WTC11 (cell line): ENCODE data around the gene KDF1.

Experiments used
- CBFB ChIP-seq: sonication (generic); formaldehyde crosslinking; IDR thresholded peaks from 2 replicates; pipeline ENCODE4 v1.8.1; 2022; ENCODE audit warnings: mild to moderate bottlenecking, low read depth, missing genetic modification reagents
- ESRRA ChIP-seq: sonication (generic); formaldehyde crosslinking; IDR thresholded peaks from 2 replicates; pipeline ENCODE4 v1.8.1; 2022; ENCODE audit warnings: mild to moderate bottlenecking, missing genetic modification reagents, borderline replicate concordance
- JUN ChIP-seq: sonication (generic); formaldehyde crosslinking; IDR thresholded peaks from 2 replicates; pipeline ENCODE4 v1.8.0; 2023; ENCODE audit warnings: mild to moderate bottlenecking, missing genetic modification reagents
- MXD4 ChIP-seq: fragments of 250-450 bp; sonication (Bioruptor Pico); IDR thresholded peaks from 2 replicates; pipeline ENCODE4 v1.8.0; 2021; ENCODE audit warnings: mild to moderate bottlenecking, moderate library complexity, borderline replicate concordance
- RELA ChIP-seq: sonication (generic); formaldehyde crosslinking; IDR thresholded peaks from 2 replicates; pipeline ENCODE4 v1.8.1; 2022; ENCODE audit warnings: missing genetic modification reagents, mild to moderate bottlenecking, borderline replicate concordance
- TF ChIP-seq, protein P1 (sequence below): fragments of 200-600 bp; IDR thresholded peaks from 2 replicates; pipeline ENCODE4 v1.8.0; 2022; ENCODE audit warnings: antibody characterized with exemption
- TF ChIP-seq, protein P2 (sequence below): sonication (generic); formaldehyde crosslinking; IDR thresholded peaks from 2 replicates; pipeline ENCODE4 v1.8.1; 2022; ENCODE audit warnings: low read depth, missing genetic modification reagents, borderline replicate concordance
- TF ChIP-seq, protein P3 (sequence below): sonication (generic); formaldehyde crosslinking; IDR thresholded peaks from 2 replicates; pipeline ENCODE4 v1.8.1; 2023; ENCODE audit warnings: mild to moderate bottlenecking, missing genetic modification reagents, moderate library complexity
- TF ChIP-seq, protein P4 (sequence below): sonication (generic); formaldehyde crosslinking; IDR thresholded peaks from 2 replicates; pipeline ENCODE4 v1.8.1; 2023; ENCODE audit warnings: mild to moderate bottlenecking, missing genetic modification reagents, moderate library complexity
- TF ChIP-seq, protein P5 (sequence below): sonication (generic); formaldehyde crosslinking; conservative IDR thresholded peaks from 2 replicates; pipeline ENCODE4 v1.8.1; 2023; ENCODE audit warnings: mild to moderate bottlenecking, low read depth, missing genetic modification reagents, moderate library complexity
- TF ChIP-seq, protein P6 (sequence below): sonication (generic); formaldehyde crosslinking; IDR thresholded peaks from 2 replicates; pipeline ENCODE4 v1.8.0; 2023; ENCODE audit warnings: mild to moderate bottlenecking, missing genetic modification reagents

DNA sequence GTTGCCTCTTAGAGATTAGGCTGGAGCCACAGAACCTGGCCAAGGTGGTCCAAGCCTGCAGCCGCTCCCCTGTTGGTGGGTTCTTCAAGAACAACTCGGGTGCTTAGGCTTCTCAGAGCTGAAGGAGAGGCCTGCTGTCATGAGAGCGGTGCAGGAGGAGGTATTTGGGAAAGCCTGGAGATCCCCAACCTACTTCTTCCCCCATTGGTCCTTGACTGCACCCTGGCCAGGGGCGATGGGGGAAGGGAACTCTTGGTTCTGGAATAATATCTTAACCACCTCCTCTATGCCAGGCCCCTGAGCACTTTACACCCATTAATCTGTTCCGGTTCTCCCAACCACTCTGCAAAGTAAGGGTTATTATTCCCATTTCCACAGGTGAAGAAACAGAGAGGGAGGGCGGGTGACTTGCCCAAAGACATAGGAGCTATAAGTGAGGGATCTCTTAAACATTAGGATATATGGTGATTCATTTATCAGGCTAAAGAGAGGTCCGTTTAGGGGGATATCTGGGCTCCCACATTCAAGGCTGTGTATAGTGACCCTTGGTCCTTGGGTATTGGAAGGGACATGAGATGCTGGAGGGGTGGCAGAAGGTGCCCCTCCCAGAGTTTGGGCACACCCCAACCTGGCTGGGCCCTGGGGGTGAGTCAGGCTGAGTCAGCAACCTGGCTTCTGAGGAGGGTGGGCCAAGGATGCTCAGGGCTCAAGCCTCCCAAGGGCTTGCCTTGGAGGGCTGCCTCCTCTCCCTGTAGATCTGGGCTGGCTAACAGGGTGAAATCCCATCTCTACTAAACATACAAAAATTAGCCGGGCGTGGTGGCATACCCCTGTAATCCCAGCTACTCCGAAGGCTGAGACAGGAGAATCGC is 38.4 kb upstream of the KDF1 start:
- TF ChIP-seq, protein P1, sequence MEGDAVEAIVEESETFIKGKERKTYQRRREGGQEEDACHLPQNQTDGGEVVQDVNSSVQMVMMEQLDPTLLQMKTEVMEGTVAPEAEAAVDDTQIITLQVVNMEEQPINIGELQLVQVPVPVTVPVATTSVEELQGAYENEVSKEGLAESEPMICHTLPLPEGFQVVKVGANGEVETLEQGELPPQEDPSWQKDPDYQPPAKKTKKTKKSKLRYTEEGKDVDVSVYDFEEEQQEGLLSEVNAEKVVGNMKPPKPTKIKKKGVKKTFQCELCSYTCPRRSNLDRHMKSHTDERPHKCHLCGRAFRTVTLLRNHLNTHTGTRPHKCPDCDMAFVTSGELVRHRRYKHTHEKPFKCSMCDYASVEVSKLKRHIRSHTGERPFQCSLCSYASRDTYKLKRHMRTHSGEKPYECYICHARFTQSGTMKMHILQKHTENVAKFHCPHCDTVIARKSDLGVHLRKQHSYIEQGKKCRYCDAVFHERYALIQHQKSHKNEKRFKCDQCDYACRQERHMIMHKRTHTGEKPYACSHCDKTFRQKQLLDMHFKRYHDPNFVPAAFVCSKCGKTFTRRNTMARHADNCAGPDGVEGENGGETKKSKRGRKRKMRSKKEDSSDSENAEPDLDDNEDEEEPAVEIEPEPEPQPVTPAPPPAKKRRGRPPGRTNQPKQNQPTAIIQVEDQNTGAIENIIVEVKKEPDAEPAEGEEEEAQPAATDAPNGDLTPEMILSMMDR, result no peak
- TF ChIP-seq, protein P2, sequence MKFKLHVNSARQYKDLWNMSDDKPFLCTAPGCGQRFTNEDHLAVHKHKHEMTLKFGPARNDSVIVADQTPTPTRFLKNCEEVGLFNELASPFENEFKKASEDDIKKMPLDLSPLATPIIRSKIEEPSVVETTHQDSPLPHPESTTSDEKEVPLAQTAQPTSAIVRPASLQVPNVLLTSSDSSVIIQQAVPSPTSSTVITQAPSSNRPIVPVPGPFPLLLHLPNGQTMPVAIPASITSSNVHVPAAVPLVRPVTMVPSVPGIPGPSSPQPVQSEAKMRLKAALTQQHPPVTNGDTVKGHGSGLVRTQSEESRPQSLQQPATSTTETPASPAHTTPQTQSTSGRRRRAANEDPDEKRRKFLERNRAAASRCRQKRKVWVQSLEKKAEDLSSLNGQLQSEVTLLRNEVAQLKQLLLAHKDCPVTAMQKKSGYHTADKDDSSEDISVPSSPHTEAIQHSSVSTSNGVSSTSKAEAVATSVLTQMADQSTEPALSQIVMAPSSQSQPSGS (CRISPR knock-in tag), result no peak
- no peak for TF ChIP-seq JUN (CRISPR knock-in tag)
- TF ChIP-seq RELA (CRISPR knock-in tag), result no peak
- TF ChIP-seq, protein P3, sequence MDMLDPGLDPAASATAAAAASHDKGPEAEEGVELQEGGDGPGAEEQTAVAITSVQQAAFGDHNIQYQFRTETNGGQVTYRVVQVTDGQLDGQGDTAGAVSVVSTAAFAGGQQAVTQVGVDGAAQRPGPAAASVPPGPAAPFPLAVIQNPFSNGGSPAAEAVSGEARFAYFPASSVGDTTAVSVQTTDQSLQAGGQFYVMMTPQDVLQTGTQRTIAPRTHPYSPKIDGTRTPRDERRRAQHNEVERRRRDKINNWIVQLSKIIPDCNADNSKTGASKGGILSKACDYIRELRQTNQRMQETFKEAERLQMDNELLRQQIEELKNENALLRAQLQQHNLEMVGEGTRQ (CRISPR knock-in tag), result no peak
- TF ChIP-seq ESRRA (CRISPR knock-in tag), result no peak
- TF ChIP-seq, protein P4, sequence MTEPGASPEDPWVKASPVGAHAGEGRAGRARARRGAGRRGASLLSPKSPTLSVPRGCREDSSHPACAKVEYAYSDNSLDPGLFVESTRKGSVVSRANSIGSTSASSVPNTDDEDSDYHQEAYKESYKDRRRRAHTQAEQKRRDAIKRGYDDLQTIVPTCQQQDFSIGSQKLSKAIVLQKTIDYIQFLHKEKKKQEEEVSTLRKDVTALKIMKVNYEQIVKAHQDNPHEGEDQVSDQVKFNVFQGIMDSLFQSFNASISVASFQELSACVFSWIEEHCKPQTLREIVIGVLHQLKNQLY, result no peak
- no peak for TF ChIP-seq MXD4
- TF ChIP-seq, protein P5, sequence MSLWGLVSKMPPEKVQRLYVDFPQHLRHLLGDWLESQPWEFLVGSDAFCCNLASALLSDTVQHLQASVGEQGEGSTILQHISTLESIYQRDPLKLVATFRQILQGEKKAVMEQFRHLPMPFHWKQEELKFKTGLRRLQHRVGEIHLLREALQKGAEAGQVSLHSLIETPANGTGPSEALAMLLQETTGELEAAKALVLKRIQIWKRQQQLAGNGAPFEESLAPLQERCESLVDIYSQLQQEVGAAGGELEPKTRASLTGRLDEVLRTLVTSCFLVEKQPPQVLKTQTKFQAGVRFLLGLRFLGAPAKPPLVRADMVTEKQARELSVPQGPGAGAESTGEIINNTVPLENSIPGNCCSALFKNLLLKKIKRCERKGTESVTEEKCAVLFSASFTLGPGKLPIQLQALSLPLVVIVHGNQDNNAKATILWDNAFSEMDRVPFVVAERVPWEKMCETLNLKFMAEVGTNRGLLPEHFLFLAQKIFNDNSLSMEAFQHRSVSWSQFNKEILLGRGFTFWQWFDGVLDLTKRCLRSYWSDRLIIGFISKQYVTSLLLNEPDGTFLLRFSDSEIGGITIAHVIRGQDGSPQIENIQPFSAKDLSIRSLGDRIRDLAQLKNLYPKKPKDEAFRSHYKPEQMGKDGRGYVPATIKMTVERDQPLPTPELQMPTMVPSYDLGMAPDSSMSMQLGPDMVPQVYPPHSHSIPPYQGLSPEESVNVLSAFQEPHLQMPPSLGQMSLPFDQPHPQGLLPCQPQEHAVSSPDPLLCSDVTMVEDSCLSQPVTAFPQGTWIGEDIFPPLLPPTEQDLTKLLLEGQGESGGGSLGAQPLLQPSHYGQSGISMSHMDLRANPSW (CRISPR knock-in tag), result no peak
- TF ChIP-seq, protein P6, sequence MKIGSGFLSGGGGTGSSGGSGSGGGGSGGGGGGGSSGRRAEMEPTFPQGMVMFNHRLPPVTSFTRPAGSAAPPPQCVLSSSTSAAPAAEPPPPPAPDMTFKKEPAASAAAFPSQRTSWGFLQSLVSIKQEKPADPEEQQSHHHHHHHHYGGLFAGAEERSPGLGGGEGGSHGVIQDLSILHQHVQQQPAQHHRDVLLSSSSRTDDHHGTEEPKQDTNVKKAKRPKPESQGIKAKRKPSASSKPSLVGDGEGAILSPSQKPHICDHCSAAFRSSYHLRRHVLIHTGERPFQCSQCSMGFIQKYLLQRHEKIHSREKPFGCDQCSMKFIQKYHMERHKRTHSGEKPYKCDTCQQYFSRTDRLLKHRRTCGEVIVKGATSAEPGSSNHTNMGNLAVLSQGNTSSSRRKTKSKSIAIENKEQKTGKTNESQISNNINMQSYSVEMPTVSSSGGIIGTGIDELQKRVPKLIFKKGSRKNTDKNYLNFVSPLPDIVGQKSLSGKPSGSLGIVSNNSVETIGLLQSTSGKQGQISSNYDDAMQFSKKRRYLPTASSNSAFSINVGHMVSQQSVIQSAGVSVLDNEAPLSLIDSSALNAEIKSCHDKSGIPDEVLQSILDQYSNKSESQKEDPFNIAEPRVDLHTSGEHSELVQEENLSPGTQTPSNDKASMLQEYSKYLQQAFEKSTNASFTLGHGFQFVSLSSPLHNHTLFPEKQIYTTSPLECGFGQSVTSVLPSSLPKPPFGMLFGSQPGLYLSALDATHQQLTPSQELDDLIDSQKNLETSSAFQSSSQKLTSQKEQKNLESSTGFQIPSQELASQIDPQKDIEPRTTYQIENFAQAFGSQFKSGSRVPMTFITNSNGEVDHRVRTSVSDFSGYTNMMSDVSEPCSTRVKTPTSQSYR (CRISPR knock-in tag), result no peak
- TF ChIP-seq CBFB (CRISPR knock-in tag), result no peak
